ENCODE results near the gene CFDP1.

The CFDP1 gene

DNA sequence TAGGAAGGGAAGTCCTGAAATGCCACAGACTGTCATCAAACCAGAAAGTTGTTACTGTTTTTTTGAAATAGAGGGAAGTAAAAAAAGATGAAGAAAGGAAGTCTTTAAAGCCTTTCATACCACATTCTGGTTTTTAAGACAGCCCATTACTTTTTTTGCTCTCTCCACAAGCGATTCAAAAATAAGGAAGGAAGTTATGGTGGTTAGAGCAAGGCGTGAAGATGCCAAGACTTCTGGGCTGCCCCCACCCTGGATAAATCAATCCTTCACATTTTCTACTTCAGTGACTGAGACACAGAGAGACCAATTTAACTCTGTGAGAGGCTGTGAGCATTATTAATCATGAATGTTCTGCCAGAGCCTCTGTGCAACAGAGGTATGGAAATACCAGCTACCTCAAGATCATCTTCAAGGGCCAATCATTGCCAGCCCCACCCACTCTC is 99.6 kb downstream of the CFDP1 start:
- TF ChIP-seq, protein P1, sequence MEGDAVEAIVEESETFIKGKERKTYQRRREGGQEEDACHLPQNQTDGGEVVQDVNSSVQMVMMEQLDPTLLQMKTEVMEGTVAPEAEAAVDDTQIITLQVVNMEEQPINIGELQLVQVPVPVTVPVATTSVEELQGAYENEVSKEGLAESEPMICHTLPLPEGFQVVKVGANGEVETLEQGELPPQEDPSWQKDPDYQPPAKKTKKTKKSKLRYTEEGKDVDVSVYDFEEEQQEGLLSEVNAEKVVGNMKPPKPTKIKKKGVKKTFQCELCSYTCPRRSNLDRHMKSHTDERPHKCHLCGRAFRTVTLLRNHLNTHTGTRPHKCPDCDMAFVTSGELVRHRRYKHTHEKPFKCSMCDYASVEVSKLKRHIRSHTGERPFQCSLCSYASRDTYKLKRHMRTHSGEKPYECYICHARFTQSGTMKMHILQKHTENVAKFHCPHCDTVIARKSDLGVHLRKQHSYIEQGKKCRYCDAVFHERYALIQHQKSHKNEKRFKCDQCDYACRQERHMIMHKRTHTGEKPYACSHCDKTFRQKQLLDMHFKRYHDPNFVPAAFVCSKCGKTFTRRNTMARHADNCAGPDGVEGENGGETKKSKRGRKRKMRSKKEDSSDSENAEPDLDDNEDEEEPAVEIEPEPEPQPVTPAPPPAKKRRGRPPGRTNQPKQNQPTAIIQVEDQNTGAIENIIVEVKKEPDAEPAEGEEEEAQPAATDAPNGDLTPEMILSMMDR (IDR thresholded peaks at IDR 0.05; ENCODE audit: borderline replicate concordance, insufficient read depth, low read depth, low read length), result no peak
- H3K4me3 ChIP-seq (ENCODE audit: low read depth, low read length), result no peak overlapping the region

DNA sequence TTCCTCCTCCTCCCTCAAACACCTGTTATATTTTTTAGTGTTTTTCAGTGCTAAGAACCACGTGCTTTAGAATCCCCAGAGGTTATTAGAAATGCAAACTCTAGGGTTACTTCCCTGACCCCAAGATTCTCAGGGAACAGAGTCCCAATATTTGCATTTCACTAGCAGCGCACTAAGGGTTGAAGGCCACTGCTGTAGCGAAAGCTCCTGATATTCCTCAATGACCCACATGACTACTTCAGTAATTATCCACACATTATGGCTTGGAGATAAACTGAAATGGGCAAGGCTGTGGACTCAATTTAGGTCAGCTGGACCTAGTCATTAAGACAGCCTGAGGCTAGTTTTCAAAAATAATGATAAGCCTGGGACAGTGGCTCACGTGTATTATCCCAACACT is 103.4 kb downstream of the CFDP1 start:
- no peak overlapping the region for H3K4me3 ChIP-seq (ENCODE audit: low read depth, low read length)
- TF ChIP-seq, protein P1 (IDR thresholded peaks at IDR 0.05; ENCODE audit: borderline replicate concordance, insufficient read depth, low read depth, low read length), result no peak

DNA sequence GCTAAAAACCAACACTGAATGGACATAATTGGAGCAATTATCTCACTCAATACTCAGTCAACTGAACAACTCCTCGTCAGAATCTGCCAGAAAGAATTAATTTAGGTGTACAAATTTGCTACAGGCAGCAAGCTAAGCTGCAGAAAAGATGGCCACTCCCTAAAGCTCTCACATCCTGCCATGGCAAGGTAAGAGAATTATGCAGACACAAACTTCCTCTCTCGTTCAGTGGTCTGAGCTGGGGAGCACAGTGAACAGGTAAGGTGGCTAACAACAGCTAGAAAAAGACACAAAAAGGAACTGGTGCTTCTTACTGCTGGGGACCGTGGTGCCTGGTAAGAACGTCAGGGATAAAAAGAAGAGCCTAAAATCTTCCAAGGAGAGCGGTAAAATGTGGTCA is 107.0 kb downstream of the CFDP1 start:
- H3K4me3 ChIP-seq (ENCODE audit: low read depth, low read length), result no peak overlapping the region
- TF ChIP-seq, protein P1 (IDR thresholded peaks at IDR 0.05; ENCODE audit: borderline replicate concordance, insufficient read depth, low read depth, low read length), result no peak

DNA sequence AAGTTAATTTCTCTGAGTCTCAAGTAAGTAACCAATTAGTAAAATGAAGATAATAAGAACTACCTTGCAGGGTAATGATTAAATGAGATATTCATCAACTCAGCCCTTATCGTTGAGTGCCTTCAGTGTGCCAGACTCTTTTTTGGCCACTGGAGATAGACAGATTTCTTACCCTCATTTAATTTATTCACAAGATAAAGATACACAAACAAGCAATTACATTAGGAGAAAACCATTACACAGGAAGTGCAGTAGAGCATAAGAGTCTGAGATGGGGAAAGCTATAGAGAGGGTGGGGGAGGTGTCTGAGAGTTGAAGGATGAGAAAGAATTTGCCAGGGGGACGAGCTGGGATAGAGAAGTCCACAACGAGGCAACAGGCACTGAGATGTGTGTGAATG is 109.4 kb downstream of the CFDP1 start:
- TF ChIP-seq, protein P1 (IDR thresholded peaks at IDR 0.05; ENCODE audit: borderline replicate concordance, insufficient read depth, low read depth, low read length), result no peak
- H3K4me3 ChIP-seq (ENCODE audit: low read depth, low read length), result no peak overlapping the region

DNA sequence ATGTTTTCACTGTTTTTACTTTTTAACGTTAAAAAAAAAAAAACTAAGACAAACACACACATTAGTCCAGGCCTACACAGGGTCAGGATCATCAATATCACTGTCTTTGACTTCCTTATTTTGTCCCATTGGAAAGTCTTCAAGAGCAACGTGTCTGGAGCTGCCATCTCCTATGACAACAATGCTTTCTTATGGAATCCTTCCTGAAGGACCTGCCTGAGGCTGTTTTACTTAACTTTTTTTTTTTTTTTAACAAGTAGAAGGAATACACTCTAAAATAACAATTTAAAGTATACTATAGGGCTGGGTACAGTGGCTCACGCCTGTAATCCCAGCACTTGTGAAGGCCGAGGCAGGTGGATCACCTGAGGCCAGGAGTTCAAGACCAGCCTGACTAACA is 110.1 kb downstream of the CFDP1 start:
- H3K4me3 ChIP-seq (ENCODE audit: low read depth, low read length), result no peak overlapping the region
- TF ChIP-seq, protein P1 (IDR thresholded peaks at IDR 0.05; ENCODE audit: borderline replicate concordance, insufficient read depth, low read depth, low read length), result no peak

DNA sequence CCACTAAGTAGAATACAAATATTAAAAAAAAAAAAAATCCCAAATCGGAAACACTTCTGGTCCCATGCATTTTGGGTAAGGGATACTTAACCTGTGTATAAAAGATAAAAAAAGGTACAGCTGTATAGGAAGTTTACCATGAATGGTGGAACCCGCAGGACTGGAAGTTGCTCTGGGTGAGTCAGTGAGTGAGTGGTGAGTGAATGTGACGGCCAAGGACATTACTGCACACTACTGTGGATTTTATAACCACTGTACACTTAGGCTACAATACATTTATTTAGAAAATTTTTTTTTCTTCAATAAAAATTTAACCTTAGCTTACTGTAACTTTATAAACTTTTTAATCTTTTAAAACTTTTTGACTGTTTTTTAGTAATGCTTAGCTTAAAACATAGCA is 110.6 kb downstream of the CFDP1 start:
- TF ChIP-seq, protein P1 (IDR thresholded peaks at IDR 0.05; ENCODE audit: borderline replicate concordance, insufficient read depth, low read depth, low read length), result no peak
- no peak overlapping the region for H3K4me3 ChIP-seq (ENCODE audit: low read depth, low read length)

DNA sequence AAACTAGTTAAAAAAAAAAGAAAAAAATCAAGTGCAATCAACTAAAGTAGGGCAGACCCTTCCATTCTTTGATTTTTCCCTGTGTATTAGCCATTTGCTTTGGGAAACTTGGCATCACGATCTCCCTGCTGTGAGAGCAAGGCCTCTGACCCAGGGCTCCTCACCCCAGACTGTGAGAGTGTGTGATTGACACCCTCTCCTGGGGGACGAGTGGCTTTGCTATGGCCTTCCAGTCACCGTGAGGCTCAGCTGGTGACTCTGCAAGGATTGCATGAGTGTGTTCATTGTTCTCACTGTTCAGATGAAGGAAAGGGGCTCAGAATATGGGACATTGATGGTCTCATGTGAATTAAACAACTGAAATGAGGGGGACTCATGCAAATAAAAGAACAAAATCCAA is 112.9 kb downstream of the CFDP1 start:
- no peak overlapping the region for H3K4me3 ChIP-seq (ENCODE audit: low read depth, low read length)
- TF ChIP-seq, protein P1 (IDR thresholded peaks at IDR 0.05; ENCODE audit: borderline replicate concordance, insufficient read depth, low read depth, low read length), result no peak
